ENCODE results near the gene KRTCAP3.

The KRTCAP3 gene

GRCh38 chr2:27446057-27446456 lies 3.9 kb downstream of the KRTCAP3 start:
- no peak for DNase-seq (ENCODE audit: low read depth, low spot score)
- TF ChIP-seq CTCF (IDR thresholded peaks at IDR 0.05; ENCODE audit: insufficient read depth, low read length, missing control alignments) = no peak
- POLR2A ChIA-PET = interaction anchor here (1.2 kb wide), 1 partner anchor 36 kb away, joined by 3 read pairs; the partner anchor contains the start of gene PPM1G
- H3K4me3 ChIP-seq (ENCODE audit: low read depth, low read length) = no peak overlapping the region
- CTCF ChIA-PET = interaction anchor here (1.4 to 2.6 kb wide), 2 partner anchors 7 to 16 kb away, joined by 3 to 10 read pairs; no protein-coding TSS in a partner anchor

GRCh38 chr2:27448381-27448780 lies 6.2 kb downstream of the KRTCAP3 start:
- no peak for DNase-seq (ENCODE audit: low read depth, low spot score)
- TF ChIP-seq CTCF (IDR thresholded peaks at IDR 0.05; ENCODE audit: insufficient read depth, low read length, missing control alignments) = no peak
- ChIA-PET POLR2A (no interaction called here), CTCF (interaction anchor here (0.9 to 2.6 kb wide), 3 partner anchors 18 to 22 kb away, joined by 3 to 10 read pairs (median 3); no protein-coding TSS in a partner anchor)
- no peak overlapping the region for H3K4me3 ChIP-seq (ENCODE audit: low read depth, low read length)

GRCh38 chr2:27451095-27451494 lies 8.9 kb downstream of the KRTCAP3 start:
- TF ChIP-seq CTCF (IDR thresholded peaks at IDR 0.05; ENCODE audit: insufficient read depth, low read length, missing control alignments) = no peak
- ChIA-PET POLR2A (no interaction called here), CTCF (no interaction called here)
- DNase-seq (ENCODE audit: low read depth, low spot score) = no peak
- no peak overlapping the region for H3K4me3 ChIP-seq (ENCODE audit: low read depth, low read length)

GRCh38 chr2:27453968-27454367 lies 11.8 kb downstream of the KRTCAP3 start:
- no peak for DNase-seq (ENCODE audit: low read depth, low spot score)
- no peak overlapping the region for H3K4me3 ChIP-seq (ENCODE audit: low read depth, low read length)
- POLR2A ChIA-PET = no interaction called here
- TF ChIP-seq CTCF (IDR thresholded peaks at IDR 0.05; ENCODE audit: insufficient read depth, low read length, missing control alignments) = no peak
- CTCF ChIA-PET = interaction anchor here (0.9 to 1.5 kb wide), 2 partner anchors 8 to 33 kb away, joined by 3 read pairs; no protein-coding TSS in a partner anchor

- no peak overlapping the region for H3K4me3 ChIP-seq (ENCODE audit: low read depth, low read length)
- TF ChIP-seq CTCF (IDR thresholded peaks at IDR 0.05; ENCODE audit: insufficient read depth, low read length, missing control alignments) = no peak
- ChIA-PET POLR2A (no interaction called here), CTCF (interaction anchor here (1.5 kb wide), 1 partner anchor 9 kb away, joined by 4 read pairs; no protein-coding TSS in a partner anchor)
- DNase-seq (ENCODE audit: low read depth, low spot score) = no peak
Observed at GRCh38 chr2:27461118-27461517, 18.9 kb downstream of the KRTCAP3 start.

- H3K4me3 ChIP-seq (ENCODE audit: low read depth, low read length) = no peak overlapping the region
- DNase-seq (ENCODE audit: low read depth, low spot score) = no peak
- CTCF ChIA-PET = no interaction called here
- TF ChIP-seq CTCF (IDR thresholded peaks at IDR 0.05; ENCODE audit: insufficient read depth, low read length, missing control alignments) = no peak
- POLR2A ChIA-PET = no interaction called here
Observed at GRCh38 chr2:27464443-27464842, 22.3 kb downstream of the KRTCAP3 start.

Data from AG04449 (cell line).